K562 (cell line): Measurements from ENCODE around the gene RPTOR.

ENCODE experiments used
- ZC3H11A ChIP-seq: IDR thresholded peaks from 2 replicates; pipeline ENCODE4 v1.6.1; 2012; ENCODE audit warnings: low read depth, low read length, improper control_type of control experiment
- ZNF263 ChIP-seq: sonication (generic); formaldehyde crosslinking; IDR thresholded peaks from 2 replicates; pipeline ENCODE4 v1.8.0; 2022; ENCODE audit warnings: mild to moderate bottlenecking, missing genetic modification reagents, borderline replicate concordance
- TF ChIP-seq, protein P1 (sequence below), 2 experiments: fragments of 450-650 bp in 1 of 2; sonication (generic) in 1 of 2; formaldehyde crosslinking in 1 of 2; IDR thresholded peaks; 2 replicates each; pipeline versions ENCODE4 v1.7.1 to v1.9.0; 2016 to 2022; ENCODE audit warnings: inconsistent platforms in 1 of 2, mild to moderate bottlenecking in 1 of 2, missing genetic modification reagents in 1 of 2
- TF ChIP-seq, protein P2 (sequence below), 3 experiments: IDR thresholded peaks in 2 of 3; conservative IDR thresholded peaks in 1 of 3; 2 replicates each; pipeline ENCODE4 v1.5.1; 2011 to 2012; ENCODE audit warnings: low read length in 3 of 3, mild to moderate bottlenecking in 3 of 3, control low read depth in 2 of 3, improper control_type of control experiment in 1 of 3, inconsistent platforms in 1 of 3, low read depth in 1 of 3, mixed read lengths in 1 of 3, moderate library complexity in 1 of 3; ENCODE audit not compliant: insufficient read depth in 2 of 3

DNA sequence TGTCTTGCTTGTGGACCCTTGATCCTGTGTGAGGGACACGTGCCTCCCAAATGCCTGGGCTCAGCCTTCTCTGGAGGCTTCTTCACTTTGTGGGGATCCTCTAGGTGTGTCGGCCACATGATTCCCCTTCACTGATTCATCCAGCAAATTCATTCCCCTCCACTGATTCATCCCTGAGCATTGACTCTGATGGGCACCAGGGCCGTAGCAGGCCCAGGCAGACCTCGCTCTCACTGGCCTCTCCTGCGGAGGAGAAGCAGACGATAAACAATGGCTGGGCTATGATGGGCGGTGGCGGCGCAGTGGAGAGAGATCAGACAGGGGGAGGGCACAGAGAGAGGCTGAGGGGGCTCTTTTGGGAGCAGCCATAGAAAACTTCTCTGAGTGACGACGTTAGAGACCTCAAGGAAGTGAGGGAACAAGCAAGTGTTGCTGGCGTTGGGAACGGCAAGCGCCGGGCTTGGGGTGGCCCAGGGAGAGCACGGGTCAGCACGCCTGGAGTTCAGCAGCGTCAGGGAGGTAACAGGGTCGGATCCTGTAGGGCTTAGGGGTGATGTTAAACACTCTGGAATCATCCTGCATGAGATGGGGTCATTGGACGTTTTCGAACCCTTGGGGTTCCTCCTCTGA, 17.5 kb upstream of the RPTOR start:
- TF ChIP-seq, protein P1, sequence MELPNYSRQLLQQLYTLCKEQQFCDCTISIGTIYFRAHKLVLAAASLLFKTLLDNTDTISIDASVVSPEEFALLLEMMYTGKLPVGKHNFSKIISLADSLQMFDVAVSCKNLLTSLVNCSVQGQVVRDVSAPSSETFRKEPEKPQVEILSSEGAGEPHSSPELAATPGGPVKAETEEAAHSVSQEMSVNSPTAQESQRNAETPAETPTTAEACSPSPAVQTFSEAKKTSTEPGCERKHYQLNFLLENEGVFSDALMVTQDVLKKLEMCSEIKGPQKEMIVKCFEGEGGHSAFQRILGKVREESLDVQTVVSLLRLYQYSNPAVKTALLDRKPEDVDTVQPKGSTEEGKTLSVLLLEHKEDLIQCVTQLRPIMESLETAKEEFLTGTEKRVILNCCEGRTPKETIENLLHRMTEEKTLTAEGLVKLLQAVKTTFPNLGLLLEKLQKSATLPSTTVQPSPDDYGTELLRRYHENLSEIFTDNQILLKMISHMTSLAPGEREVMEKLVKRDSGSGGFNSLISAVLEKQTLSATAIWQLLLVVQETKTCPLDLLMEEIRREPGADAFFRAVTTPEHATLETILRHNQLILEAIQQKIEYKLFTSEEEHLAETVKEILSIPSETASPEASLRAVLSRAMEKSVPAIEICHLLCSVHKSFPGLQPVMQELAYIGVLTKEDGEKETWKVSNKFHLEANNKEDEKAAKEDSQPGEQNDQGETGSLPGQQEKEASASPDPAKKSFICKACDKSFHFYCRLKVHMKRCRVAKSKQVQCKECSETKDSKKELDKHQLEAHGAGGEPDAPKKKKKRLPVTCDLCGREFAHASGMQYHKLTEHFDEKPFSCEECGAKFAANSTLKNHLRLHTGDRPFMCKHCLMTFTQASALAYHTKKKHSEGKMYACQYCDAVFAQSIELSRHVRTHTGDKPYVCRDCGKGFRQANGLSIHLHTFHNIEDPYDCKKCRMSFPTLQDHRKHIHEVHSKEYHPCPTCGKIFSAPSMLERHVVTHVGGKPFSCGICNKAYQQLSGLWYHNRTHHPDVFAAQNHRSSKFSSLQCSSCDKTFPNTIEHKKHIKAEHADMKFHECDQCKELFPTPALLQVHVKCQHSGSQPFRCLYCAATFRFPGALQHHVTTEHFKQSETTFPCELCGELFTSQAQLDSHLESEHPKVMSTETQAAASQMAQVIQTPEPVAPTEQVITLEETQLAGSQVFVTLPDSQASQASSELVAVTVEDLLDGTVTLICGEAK (IDR thresholded peaks at IDR 0.05): no peak
- TF ChIP-seq, protein P1 (CRISPR knock-in tag; IDR thresholded peaks at IDR 0.05): no peak
- TF ChIP-seq ZC3H11A (no peak), ZNF263 (CRISPR knock-in tag) (no peak)
- TF ChIP-seq, protein P2, sequence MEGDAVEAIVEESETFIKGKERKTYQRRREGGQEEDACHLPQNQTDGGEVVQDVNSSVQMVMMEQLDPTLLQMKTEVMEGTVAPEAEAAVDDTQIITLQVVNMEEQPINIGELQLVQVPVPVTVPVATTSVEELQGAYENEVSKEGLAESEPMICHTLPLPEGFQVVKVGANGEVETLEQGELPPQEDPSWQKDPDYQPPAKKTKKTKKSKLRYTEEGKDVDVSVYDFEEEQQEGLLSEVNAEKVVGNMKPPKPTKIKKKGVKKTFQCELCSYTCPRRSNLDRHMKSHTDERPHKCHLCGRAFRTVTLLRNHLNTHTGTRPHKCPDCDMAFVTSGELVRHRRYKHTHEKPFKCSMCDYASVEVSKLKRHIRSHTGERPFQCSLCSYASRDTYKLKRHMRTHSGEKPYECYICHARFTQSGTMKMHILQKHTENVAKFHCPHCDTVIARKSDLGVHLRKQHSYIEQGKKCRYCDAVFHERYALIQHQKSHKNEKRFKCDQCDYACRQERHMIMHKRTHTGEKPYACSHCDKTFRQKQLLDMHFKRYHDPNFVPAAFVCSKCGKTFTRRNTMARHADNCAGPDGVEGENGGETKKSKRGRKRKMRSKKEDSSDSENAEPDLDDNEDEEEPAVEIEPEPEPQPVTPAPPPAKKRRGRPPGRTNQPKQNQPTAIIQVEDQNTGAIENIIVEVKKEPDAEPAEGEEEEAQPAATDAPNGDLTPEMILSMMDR (IDR thresholded peaks at IDR 0.05 in 2 of 3, conservative IDR thresholded peaks at IDR 0.05 in 1 of 3; ENCODE audit: insufficient read depth in 2 of 3, low read depth in 1 of 3, low read length in 3 of 3): no peak
